ENCODE measurements around the gene CBX5.

Gene CBX5

DNA sequence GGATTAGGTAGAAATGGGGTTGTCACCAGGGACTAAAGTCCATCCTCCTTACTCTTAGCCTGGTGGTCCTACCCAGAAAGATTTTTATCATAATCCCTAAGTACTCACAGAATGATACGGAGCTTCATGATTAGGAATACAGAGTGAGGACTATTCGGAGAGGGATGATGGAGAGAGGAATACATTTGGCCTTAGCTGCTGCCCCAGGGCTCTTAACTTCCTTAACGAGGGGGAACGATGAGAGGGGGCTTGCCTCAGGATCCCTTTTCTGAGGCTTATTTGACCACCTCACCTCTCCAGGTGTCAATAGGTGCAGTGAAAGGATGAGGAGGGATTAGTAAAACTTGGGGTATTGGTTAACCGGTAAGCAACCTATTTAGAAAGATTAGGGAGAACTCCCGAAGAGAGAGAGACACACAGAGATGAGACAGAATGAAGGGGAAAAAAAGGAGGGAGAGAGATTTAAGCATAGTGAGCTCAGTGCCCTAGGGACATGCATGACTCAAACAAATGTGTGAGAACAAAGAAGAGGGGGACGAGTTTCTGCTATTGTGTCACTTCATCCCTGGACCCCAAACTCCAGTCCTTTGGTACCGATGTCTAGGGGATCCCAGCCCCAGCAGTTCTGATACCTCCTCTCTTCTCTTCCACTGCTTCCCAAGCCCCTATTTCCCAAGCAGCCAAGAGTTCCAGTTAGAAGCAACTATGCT is 19.7 kb upstream of the CBX5 start:
- TF ChIP-seq, protein P1, sequence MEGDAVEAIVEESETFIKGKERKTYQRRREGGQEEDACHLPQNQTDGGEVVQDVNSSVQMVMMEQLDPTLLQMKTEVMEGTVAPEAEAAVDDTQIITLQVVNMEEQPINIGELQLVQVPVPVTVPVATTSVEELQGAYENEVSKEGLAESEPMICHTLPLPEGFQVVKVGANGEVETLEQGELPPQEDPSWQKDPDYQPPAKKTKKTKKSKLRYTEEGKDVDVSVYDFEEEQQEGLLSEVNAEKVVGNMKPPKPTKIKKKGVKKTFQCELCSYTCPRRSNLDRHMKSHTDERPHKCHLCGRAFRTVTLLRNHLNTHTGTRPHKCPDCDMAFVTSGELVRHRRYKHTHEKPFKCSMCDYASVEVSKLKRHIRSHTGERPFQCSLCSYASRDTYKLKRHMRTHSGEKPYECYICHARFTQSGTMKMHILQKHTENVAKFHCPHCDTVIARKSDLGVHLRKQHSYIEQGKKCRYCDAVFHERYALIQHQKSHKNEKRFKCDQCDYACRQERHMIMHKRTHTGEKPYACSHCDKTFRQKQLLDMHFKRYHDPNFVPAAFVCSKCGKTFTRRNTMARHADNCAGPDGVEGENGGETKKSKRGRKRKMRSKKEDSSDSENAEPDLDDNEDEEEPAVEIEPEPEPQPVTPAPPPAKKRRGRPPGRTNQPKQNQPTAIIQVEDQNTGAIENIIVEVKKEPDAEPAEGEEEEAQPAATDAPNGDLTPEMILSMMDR (conservative IDR thresholded peaks at IDR 0.05): no peak
- H3K27ac ChIP-seq: no peak overlapping the region

DNA sequence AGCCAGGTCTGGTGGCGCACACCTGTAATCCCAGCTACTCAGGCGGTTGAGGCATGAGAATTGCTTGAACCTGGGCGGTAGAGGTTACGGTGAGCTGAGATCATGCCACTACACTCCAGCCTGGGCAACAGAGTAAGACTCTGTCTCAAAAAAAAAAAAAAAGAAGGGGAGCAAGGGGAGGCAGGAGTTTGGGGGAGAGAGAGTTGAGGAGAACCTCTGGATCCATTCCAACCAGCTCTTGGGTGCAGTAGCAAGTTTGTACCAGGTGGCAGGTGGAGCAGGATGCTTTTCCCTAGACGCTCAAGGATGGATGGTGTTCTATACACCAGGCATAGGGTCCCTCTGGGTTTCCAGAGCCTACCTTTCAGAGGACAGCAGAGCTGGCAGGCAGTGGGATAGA is 19.0 kb upstream of the CBX5 start:
- TF ChIP-seq, protein P1 (conservative IDR thresholded peaks at IDR 0.05): no peak
- no peak overlapping the region for H3K27ac ChIP-seq

DNA sequence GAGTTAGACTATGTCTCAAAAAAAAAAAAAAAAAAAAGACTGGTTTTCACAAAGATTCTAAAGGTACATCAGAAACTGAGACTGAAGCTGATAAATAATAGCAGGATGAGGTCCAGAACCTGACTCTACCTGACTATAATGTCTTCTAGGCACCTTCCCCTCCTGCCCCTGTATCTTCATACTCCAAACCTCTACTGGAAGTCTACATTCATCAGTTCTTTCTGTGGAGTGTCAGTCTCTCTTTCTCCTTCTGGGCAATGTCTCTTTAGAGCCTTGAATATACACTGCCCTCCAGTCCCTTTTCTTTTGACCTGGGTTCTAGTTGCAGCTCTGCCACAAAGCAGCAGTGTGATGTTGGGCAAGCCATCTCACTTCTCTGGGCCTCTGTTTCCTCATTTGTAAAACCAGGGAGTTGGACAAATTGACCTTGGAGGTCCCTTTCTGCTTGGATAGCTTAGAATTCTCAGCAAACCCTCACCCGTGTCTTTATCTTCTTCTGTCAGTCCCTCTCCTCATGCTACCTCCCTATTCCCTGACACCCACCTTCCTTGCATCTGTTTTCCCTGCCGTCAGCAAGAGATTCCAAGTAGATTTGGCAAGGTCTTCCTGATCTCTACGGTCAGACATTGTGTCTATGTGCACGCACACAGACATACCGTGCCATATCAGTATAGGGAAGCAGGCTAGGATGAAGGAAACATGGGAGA is 16.6 kb upstream of the CBX5 start:
- TF ChIP-seq, protein P1 (conservative IDR thresholded peaks at IDR 0.05): no peak
- no peak overlapping the region for H3K27ac ChIP-seq

DNA sequence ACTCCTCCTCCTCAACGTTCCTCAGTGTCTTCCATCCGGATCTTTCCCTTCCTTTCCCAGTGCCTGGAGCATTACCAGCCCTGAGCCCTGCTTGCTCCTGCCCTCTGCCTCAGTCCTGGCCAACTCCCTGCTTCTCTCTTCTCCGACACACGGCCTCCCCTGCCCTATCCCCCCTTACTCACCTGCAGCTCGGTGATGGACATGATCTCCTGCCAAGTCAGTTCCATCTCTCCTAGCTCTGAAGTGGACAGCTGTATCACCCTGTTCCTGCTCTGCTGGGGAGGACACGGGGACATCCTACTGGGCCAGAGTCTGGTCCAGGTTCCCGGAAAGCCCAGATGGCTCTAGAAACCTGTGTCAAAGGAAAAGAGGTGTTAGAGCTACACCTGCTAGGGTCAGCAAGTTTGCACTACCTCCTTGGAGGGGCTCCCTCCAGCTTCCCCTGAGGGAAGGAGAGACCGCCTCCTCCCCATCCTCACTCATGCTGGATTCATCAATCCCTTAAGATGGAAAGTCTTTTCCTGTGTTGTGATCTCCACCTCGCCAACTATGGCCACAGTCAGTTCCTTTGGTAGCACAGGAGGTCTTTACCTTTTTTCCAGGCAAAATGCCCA is 15.1 kb upstream of the CBX5 start:
- TF ChIP-seq, protein P1 (conservative IDR thresholded peaks at IDR 0.05): no peak

DNA sequence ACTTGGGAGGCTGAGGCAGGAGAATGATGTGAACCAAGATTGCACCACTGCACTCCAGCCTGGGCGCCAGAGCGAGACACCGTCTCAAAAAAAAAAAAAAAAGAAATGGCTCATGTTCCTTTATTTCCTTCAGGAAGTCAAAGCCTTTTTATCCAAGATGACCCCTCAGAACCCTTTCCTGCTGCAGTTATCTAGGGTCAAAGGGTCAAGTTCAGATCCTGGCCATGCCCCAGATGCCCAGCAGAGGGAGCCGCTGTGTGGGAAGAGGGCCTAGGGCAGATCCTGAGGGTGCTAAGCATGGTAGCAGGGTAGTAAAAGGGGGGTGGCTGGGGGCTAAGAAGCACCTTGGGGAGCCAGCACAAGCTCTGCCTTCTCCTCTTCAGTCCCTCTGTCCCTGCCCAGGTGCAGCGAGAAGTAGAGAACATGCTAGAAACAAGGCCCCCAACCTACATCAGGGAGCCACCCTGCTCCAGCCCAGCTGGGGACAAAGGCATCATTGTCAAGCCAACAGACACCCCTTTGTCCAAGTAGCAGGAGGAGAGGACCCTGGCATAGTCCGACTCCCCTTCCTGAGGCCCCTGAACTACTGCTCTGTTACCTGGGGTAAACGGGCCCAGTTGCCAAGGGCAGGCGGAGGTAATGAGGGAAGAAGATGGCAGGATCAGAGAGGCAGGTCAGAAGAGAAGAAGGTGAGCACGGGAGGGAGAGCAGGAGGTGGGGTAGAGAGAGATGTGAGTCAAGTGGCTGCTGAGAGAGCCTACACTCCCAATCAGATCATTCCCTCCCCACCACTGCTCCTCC is 14.4 kb upstream of the CBX5 start:
- TF ChIP-seq, protein P1 (conservative IDR thresholded peaks at IDR 0.05): peak; percentile 78

More for the DNA sequence above, 15.1 kb upstream of the CBX5 start:
- no peak overlapping the region for H3K27ac ChIP-seq

DNA sequence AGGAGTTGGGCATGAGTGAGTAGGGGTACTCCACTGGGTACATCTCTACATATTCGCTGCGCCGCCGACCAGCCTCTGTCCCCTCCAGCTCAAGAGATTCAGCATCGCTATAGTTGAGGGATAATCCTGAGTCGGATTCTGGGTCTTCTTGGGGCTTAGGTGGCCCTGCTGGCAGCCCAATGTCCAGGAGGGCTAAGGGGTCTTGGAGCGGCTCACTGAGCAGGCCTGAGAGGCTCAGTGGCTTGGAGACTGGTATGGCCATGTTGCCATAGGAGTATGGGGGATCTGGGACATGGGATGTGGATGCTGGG is 13.0 kb upstream of the CBX5 start:
- TF ChIP-seq, protein P1 (conservative IDR thresholded peaks at IDR 0.05): no peak
- H3K27ac ChIP-seq: no peak overlapping the region

More for the DNA sequence above, 14.4 kb upstream of the CBX5 start:
- no peak overlapping the region for H3K27ac ChIP-seq
